Activated CD4-positive, CD25-positive, alpha-beta regulatory T cell treated with anti-CD3 and anti-CD28 coated beads, Interleukin-2, amount 50 U/mL, for 24 hours (primary cell): ENCODE results near the gene SRF.

Experiments
- ATAC-seq, 2 donors: fragments of 150-1000 bp; cut with Tn5 transposase; one replicate each; pipeline ENCODE4 v1.10.0; 2021; ENCODE audit warnings: mild to moderate bottlenecking in 1 of 2, moderate library complexity in 1 of 2

SRF gene

DNA sequence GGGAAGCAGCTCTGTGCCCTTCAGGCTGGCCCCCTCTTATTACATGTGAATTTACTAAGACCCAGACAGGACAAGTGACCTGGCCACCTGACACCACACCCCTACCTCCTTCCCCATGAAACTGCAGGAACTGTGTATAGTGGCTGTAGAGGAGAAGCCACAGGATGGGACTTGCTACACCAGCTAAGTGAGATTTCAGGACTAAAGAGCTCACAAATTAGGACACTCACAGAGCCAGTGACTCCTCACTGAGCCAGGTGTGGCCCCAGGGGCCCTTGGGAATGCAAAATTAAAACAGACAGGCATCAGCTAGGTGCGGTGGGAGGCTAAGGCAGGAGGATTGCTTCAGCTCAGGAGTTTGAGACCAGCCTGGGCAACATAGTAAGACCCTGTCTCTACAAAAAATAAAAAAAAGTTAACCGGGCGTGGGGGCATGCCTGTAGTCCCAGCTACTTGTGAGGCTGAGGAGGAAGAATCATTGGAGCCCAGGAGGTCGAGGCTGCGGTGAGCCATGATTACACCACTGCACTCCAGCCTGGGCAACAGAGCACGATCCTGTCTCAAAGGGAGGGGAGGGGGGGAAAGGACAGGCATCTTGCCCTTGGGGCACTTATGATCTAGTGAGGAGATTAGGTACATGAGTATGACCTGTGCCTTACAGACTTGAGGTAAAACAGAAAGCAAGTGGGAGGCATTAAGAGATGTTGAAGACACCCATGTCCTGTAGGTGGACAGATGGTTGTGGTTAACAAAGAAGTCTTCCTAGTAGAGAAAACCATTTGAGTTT is 23.2 kb upstream of the SRF start:
- ATAC-seq, result no peak

DNA sequence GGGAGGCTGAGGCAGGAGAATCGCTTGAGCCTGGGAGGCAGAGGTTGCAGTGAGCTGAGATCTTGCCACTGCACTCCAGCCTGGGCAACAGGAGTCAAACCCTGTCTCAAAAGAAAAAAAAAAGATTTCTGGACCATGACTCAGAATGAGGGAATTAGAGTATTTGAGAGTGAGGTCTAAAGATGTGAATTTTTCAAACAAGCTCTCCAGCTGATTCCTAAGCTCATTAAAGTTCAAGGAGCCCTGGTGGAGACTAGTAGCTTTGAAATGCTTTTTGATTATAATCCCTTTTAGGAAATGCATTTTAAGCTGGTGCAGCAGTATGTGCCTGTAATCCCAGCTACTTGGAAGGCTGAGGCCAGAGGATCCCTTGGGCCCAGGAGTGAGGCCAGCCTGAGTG is 21.8 kb upstream of the SRF start:
- ATAC-seq, result no peak

DNA sequence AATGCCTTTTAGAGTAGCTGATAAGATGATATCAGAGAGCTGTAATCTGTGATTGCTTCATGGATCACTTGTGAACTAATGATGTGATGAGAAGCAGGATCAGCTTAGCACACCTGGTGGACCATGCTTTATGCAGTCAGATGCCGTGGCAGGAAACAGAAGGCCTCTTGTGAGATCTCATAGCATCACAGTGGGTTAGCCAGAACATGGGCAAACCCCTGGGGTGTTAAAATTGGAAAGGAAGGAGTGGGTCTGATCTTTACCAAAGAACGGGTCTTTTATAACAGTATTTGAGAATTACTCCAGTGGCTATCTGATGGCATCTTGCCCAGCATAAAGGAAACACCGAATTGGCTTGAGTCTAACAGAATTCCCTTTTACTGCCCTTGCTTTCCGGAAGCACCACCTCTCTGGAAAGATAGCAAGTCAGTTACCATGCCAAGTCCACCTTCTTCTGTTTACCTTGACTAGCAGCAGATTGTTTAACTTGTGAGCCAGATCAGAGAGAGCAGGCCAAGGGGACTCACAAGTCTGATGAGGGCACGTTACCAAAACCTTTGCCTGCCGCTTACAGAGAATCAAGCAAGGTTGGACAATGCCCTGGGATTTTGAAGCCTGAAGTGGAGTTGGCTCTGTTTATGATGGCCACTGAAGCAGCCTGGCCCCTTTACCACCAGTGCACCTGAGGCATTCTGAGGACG is 20.9 kb upstream of the SRF start:
- no peak for ATAC-seq

DNA sequence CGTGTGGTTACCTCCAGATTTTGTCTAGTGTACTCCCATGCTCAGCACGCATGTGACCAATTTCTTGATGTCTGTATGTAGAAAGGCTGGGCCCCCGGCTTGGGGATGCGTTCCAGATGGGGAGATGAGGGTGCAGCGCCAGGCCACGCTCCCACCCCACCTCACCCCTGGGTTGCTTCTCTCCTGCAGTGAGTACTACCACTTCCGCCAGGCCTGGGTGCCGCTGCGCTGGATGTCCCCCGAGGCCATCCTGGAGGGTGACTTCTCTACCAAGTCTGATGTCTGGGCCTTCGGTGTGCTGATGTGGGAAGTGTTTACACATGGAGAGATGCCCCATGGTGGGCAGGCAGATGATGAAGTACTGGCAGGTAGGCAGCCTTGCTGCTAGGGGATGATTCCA is 11.5 kb upstream of the SRF start:
- no peak for ATAC-seq

DNA sequence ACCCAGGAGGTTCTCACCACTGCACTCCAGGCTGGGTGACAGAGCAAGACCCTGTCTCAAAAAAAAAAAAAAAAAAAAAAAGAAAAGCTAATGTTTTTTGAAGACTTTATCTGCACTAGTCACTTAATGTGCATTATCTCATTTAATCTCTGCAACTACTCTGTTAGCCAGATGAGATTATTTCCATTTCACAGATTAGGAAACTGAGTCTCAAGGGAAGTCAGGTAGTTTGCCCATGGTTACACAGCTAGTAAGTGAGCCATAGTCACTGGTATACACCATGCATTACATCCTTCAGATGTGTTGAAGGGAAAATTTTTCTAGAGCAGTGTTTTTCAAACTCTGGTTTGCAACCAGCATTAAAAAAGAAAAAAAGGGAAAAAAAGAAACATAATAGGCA is 7.2 kb upstream of the SRF start:
- ATAC-seq, result no peak

DNA sequence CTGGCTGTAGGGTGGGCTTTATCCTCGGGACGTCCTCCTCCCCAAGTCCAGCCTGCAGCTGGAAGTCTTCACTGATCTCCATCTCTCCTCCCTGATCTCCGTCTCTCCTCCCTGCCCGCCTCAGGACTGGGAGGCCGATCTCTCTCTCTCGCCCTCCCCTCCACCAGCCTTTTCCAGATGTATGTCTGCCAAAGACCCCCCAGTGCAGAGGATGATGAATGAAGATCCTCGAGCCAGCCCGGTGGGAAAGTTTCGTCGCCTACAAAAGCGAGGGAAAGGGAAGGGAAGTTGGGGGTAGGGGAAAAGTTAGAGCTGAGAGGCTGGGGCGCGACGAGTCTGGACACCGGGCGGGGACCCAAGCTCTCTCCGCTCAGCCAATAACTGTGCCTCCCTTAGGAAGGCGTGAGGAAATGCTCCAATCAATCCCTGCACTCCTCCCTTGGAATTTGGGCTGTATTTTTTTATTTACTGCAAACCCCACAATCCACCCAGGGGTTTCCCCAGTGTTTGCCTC is 595 bp upstream of the SRF start:
- no peak for ATAC-seq

DNA sequence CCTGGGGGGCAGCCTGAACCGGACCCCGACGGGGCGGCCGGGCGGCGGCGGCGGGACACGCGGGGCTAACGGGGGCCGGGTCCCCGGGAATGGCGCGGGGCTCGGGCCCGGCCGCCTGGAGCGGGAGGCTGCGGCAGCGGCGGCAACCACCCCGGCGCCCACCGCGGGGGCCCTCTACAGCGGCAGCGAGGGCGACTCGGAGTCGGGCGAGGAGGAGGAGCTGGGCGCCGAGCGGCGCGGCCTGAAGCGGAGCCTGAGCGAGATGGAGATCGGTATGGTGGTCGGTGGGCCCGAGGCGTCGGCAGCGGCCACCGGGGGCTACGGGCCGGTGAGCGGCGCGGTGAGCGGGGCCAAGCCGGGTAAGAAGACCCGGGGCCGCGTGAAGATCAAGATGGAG is 636 bp downstream of the SRF start:
- no peak for ATAC-seq

DNA sequence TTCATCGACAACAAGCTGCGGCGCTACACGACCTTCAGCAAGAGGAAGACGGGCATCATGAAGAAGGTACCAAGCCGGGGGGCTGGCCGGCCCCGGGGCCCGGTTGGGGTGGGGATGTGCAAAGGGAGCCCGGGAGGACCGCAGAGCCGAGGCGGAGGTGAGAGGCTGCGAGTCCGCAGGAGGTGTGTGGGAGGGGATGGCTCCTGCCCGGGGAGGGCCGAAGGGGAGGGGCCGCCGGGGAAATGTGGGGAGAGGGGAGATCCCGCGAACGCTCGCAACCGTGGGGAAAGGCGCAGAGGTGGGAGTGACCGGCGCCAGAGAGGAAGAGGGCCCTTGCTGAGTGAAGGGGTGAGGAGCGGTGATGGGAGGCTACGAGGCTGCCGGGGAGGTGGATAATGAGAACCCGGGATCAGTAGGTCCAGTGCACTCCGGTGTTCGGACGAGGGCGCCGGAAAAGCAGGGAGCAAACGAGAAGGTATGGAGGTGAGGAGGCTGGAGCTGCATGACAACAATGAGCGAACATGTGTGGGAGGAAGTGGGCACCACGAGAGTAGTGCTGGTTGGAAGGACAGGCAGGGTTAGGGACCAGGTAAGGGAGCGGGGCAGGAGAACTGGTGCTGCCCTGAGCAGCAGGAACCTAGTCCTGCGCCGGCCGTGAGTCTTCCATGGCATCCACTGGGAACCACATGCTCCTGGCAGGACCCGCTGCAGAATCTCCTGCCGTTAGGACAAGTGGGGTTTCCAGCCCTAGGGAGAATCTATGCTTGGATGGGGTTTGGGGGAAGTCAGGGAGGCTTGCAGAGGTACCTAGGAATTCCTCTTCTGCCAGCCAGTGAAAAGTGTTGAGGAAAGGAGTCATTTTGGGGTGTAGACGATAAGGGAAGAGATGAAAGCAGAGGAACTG is 1.3 kb downstream of the SRF start:
- no peak for ATAC-seq

DNA sequence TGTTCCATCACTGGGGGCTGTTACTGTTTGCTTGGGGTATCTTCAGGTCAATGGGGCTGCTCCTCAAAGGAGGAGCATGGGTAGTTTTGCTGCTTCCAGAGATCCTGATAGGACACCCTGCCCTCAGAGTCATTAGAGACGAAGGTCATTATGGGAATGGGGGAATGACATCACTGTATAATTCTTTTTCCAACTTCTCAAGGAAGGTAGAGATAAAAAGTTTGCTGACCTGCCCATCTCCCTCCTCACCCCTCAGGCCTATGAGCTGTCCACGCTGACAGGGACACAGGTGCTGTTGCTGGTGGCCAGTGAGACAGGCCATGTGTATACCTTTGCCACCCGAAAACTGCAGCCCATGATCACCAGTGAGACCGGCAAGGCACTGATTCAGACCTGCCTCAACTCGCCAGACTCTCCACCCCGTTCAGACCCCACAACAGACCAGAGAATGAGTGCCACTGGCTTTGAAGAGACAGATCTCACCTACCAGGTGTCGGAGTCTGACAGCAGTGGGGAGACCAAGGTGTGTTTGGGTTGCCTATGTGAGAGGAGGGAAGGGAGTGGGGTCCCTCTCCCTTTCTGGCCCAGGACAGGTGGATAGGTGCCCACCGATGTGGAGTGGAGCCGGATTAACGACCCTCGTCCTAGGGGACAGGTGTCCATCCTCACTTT is 2.7 kb downstream of the SRF start:
- no peak for ATAC-seq

DNA sequence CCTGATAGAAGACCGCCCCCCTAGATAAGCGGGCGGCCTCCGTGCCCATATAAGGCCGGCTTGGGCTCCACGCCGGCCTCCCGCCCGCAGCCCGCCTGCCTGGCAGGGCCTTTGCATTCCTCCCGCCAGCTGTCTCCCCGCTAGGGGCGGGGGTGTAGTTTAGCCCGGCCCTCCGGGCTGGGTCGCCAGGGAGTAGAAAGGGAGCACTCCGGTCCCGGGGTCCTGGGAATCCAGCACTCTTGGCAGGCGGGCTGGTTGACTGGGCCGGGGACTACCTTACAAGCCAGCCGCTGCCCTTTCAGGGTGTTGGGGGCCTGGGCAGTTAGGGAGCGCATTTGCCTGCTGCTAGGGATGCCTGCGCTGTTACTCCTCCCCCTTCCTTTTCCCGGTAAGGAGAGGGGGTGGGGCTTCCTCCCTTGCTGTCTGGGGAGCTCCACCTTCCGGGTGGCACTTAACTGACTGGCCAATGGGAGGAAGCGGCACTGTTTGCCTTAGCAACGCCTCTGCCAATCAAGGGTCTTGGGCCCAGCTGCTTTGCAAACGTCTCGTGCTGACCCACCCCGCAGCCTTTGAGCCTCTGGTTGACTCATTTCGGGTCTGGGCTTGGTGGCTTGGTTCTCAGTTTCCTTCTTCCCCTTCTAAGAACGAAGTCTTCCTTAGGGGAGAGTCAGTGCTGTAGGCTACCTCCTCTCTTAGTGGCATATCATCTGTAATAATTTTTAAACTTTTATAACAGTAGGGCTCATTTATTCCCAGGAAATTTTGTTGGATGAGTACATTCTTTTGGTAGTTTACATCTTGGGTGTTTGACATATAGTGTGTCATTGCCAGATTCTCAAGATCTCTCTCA is 3.4 kb downstream of the SRF start:
- ATAC-seq, result peak; percentile 75 to 78

DNA sequence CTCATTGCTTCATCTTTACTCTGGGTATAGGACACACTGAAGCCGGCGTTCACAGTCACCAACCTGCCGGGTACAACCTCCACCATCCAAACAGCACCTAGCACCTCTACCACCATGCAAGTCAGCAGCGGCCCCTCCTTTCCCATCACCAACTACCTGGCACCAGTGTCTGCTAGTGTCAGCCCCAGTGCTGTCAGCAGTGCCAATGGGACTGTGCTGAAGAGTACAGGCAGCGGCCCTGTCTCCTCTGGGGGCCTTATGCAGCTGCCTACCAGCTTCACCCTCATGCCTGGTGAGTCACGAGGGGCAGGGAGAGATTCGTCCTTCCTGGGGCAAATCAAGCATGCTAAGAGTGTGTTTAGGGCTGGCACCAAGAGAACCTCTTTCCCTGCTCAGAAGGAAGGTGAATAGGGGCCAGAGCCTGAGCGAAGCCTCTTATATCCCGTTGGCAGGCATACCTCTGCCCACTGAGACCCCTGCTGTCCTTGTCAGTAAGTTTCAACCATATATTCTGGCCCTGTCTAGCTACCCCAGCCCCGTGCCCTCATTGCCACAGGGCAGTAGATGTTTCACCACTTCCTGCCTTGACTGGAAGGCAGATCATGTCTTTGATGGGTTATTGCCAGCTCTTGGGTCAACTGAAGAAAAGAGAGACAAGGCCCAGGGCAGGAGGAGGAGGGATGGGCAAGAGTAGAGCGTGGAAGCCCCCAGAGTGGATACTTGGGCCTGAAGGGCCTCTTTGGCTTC is 4.8 kb downstream of the SRF start:
- ATAC-seq, result no peak

DNA sequence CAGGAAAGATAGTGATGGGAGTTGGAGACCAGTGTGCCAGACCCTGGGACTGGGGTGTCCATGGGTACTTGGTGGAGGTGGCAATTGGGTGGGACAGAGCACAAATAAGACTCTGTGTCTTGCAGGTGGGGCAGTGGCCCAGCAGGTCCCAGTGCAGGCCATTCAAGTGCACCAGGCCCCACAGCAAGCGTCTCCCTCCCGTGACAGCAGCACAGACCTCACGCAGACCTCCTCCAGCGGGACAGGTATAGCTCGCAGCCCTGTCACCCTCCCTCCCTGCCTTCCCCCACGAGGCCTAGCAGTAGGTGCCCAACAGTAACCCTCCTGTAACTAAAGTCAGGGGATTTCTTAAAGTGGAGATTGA is 5.3 kb downstream of the SRF start:
- no peak for ATAC-seq

DNA sequence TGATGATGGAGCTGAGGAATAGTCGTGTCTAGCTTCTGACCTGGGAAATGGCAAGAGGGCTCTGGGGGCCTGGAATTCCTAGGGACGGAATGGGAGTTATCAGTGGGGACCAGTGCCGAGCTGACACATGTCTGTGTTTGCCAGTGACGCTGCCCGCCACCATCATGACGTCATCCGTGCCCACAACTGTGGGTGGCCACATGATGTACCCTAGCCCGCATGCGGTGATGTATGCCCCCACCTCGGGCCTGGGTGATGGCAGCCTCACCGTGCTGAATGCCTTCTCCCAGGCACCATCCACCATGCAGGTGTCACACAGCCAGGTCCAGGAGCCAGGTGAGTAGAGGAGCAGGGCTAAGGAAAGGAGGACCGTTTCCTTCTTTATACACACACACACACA is 7.1 kb downstream of the SRF start:
- no peak for ATAC-seq

DNA sequence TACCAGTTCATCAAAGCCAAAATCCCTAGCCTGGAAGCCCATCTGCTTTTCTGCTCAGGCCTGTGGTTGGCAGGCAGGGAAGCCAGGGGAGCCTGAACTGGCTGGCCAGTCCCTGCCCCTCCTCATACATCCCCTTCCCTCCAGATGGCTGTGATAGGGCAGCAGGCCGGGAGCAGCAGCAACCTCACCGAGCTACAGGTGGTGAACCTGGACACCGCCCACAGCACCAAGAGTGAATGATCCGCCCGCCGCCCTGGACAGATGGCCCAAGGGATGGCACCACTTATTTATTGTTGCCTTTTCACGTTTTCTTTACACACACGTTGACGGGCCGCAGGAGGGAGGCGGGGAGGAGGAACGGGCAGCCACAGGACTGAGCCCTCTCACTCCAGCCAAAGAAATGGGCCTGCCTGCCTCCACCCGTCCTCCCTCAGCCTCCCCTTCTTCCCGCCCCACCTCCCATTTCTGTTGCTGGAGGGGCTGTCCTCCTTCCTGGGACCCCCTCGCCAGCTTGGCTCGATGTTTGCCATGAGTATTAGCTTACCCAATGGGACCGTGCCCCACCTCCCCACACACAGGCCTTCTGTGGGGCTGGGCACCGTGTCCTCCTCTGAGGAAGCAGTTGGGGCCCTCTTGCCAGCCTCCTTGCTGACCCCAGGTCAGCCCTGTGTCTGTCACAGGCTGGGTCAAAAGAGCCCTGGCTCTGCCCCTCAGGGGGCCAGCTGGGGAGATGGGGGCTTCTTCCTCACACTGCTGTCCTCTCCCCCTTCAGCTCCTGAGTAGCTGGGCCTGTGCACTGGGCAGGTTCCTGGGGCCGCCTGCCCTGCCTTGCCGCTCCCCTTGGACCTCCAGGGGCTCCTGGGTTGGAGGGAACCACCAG is 8.1 kb downstream of the SRF start:
- no peak for ATAC-seq

DNA sequence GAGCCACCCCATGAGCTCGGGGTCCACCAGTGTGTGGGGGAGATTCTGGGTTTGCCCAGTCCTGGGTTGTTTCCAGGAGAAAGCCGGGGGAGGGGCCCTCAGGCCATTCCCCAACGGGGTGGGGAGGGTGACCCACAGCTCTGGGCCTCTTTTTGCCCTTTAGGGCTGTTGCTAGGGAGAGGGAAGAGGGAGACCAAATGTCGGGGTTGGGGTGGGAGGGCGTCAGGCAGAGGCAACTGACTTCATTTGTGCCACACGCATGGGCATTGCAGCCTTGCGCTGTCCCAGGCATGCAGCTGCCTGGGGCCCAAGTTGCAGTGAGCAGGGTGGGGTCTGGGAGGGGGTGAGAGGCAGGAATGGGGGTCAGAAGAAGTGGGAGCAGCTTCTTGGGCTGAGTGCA is 9.0 kb downstream of the SRF start:
- no peak for ATAC-seq

DNA sequence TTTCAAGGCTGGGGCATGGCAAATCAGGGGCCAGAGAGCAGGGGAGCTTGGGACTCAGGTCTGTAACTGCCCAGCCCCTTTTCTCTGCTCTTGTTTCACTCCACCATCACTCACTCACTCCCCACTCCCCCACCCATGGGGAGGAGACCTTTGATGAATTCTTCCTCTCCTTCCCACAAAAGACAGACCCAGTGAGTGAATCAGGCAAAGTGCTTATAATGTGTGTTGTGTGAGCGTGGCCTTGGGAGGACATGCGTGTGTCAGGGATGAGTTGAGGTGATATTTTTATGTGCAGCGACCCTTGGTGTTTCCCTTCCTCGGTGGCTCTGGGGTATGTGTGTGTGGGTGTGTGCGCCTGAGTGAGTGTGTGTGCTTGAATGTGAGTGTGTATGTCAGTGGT is 9.9 kb downstream of the SRF start:
- ATAC-seq, result no peak

DNA sequence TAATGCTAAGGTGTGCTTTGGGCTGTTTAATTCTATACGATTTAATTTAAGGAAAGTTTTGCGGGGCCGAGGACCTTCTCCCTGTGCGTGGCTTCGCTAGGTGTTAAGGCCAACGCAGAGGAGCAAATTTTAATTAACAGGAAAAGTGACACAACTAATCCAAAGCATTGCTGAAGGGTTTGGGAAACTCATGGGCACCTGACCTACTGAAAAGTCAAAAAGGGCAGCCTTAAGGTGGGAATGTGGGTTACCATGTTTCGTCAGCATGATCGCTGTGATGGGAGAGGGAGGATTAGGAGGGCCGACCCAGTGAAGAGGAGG is 10.5 kb downstream of the SRF start:
- ATAC-seq, result no peak

DNA sequence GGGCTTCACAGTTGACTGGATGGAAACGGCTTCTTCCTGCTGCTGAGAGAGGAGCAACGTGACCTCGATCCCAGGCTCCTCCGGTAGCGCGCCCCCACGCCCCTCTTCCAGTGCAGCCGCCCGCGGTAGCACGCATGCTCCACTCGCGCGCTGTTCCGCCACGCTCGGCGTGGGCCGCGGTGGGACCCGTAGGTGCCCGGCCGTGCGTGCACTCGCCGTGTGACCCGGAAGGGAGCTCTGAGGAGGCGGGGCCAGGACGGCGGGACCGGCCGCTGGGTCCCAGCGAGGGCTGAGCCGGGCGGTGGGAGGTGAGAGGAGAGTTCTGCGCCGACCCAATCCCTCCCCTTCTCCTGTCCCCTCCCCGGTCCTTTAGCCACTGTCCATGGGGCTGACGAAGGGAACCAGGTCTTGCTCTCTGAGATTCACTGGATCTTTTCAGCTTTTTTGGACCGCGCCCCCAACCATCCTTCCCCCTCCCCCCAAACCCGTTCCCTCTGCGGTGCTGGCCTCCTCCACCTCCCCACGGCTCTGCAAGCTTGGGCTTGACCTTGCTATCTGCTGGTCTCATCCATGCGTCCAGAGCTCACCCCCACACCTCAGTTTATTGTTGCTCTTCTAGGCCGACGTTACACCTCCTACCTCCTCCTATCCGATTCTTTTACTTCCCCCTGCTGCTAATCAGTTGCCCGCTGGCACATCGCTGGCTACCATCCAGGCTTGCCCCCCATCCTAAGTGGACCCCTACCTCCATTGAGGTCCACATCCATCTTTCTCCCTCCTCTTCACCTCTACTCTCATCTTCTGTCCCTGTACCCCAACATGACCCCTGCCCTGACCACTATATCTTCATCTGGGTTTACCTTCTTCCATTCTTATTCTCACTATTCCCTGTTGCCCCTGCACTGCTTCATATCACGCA is 11.1 kb downstream of the SRF start, which contains the start of gene CUL9:
TSS of gene CUL9 (plus strand) at position 255 of the 919 bp plus-strand sequence. CDS start 2,115 bp downstream, outside the sequence.
- ATAC-seq, result peak; percentile 97

DNA sequence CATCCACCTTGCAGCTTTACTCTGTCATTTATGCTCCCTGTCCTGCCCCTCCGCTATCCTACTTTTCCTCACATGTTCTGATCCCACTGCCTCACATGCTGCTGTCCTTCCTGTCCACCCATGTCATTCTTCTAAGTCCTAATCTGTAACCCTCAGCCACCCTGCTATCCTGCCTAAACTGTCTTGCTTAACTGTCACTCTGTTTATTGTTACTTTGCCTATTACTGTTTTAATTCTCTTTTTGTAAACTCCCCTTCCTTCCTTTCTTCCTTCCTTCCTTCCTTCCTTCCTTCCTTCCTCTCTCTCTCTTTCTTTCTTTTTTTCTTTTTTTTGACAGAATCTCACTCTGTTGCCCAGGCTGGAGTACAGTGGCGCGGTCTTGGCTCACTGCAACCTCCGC is 12.4 kb downstream of the SRF start:
- ATAC-seq, result no peak
